C1 segment of cervical spinal cord (tissue), 14 donors: ENCODE data around the gene IL17C.

Experiments used
- DNase-seq, 14 donors: peaks; one replicate each; lab custom pipeline; 2025; lab: John Stamatoyannopoulos, UW

IL17C gene

DNA sequence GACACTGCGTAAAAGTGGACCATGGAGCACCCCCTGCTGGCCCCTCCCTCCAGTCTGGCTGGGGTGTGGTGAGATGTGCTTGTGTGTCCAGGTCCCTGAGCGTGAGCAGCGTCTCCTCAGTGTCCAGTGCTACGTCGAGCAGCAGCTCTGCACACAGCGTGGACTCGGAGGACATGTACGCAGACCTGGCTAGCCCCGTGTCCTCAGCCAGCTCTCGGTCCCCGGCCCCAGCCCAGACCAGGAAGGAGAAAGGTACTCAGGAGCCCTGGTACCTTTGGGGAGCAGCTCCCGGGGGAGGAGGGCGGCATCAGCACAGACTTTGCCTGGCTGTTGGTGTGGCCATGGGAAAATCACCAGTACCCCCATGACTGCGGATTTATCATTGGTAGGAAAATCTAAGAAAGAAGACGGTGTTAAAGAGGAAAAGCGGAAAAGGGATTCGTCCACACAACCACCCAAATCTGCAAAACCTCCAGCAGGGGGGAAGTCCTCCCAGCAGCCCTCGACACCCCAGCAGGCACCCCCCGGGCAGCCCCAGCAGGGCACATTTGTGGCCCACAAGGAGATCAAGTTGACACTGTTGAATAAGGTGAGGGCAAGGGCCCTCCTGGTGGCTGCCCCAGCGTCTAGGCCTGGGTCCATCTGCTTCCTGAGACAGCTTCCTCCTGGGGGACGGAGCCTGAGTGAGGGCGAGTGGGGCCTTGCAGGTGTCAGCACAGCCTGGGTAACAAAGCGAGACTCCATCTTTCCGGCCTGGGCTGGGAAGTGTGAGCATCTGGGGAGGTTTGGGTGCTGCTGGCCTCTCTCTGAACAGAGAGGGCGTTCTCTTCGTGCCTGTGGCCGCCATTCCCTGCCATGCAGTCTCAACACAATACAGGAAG is 10.6 kb upstream of the IL17C start:
- no peak for DNase-seq

DNA sequence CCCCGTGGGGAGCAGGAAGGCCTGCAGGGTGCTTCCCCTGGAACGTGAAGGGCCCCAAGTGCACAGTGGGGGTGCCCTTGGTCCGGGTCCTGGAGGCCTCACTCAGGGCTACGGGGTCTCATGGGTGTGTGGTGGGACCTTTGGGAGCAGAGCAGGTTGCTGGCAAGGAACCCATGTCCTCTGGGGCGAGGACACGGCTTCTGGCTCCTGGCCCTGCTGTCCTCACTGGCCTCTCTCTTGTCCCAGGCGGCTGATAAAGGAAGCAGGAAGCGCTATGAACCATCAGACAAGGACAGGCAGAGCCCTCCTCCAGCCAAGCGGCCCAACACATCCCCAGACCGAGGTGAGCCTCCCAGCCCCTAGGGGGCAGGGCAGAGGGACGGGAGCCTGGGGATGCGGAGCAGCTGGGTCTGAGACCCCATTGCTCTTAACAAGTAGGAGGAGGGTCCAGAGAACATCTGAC is 9.8 kb upstream of the IL17C start:
- no peak for DNase-seq

DNA sequence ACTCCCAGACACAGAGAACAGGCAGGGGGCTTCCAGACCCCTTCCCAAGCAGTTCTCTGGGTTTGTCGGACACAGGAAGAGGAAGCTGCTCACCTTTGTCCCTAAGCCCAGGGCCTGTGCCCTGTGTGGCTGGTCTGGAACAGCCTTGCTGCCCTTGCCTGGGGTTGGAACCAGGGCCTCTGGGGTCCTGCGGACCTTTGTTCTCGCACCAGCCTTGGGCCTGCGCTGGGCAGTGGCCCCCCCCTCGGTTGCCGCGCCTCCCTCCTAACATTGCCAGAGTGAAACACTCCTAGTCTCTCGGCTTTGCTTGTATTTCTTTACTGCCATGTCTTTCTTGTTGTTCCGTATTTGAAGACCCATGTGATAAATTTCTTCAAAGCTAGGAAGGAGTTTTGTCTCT is 8.5 kb upstream of the IL17C start:
- DNase-seq: no peak

DNA sequence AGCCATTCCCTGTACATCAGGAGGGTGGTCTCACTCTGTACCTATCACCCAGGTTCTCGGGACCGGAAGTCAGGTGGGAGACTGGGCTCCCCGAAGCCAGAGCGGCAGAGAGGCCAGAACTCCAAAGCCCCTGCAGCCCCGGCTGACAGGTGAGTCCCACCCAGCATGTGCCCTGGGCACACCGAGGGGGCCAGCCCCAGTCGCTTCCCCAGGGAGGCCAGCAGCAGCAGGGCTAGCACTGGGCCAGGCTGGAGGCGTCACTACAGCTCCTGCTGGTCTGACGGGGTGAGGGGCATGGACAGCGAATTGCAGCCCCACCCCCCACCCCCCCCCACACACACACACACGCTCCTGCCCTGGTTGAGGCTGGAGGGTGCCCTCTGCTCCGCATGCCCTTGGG is 7.9 kb upstream of the IL17C start:
- DNase-seq: no peak

DNA sequence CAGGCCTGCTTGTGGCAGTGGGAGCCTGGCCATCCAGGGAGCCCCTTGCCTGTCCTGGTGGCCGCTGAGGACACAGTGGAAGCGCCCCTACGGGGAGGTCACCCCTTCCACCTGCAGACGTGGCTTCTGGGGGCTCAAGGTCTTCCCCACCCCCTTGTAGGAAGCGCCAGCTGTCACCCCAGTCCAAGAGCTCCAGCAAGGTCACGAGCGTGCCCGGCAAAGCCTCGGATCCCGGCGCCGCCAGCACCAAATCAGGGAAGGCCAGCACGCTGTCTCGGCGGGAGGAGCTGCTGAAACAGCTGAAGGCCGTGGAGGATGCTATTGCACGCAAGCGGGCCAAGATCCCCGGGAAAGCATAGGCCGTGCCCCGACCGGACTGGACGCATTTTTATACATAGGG is 7.4 kb upstream of the IL17C start:
- no peak for DNase-seq

DNA sequence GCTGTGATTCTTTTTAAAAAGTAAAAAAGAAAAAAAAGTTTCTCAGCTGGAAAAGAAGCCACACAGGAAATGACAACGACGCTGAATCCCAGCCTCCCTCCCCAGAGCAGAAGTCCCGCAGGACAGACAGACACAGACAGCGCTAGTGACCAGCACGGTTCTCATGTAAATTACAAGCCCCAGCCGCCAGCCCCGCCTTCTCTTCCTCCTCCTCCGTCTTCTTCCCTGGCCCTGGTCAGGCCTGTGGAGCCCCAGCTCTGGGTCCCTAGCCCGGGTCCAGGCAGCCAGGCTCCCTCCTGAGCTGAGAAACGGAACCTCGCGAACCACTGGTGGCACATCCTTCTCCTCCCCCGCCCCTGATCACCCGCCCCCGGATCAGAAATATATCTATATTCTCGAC is 7.0 kb upstream of the IL17C start:
- no peak for DNase-seq

DNA sequence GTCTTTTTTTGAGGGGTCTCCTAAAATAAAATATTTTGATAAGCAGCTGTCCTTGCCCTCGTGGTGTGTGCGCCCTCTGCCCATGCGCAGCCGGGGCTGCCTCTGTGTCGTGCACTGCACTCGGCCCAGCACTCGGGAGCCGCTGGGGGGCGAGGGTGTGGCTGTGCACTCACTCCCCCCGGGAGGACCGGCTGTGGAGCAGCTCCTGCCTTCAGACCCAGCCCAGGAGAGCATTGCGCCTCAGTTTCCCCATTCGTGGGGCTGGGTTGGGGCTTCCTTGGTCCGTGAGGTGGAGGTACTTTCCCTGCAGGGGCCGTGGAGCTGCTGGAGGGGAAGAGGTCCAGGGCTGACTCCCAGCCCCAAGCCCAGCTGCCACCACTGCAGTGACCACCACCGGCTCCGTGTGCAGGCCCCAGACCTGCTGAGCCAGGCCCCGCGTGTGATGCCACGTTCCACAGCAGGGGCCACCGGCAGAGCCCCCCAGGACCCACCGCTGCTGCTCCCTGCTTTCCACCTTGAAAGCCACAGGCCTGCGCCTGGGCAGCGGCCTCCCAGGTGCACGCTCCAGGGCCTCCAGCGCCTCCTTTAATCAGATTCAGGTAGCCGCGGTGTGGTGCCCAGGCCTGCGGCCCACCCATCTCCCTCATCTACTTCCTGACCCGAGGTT is 6.3 kb upstream of the IL17C start:
- no peak for DNase-seq

DNA sequence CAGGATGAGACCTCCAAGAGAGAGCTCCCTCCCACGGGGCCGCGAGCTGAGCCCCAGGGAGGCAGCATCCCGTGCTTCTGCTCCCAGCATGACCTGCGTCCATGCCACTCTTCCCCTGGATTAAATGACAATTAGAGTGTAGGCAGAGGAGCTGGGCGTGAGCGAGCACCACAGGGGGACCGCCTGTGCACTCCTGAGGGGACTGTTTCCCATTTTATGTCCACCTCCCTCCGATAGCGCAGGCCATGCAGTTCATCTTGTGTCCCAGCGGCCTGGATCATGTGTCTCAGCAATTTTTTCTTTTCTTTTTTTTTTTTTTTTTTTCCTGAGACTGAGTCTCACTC is 5.8 kb upstream of the IL17C start:
- DNase-seq: no peak

DNA sequence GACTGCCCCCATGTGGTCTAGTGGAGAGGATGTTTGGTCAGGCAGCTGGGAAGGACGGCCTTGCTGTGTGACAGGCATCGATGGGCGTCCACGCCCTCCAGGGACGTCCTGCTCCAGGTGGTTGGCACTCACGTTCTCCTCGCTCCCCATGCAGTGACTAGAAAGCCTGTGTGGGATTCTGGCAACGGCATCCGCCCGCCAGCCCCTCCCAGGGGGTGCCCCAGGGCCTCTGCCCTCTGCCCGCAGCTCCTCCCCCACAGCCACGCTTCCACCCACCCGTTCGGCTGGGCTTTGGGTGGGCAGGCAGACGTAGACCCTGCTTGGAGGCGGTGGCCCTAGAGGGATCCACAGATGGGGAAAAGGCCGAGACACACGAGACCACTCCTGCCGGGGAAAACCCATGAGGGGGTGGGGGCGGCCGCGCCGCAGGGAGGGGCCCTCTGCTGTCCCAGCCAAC is 4.7 kb upstream of the IL17C start:
- no peak for DNase-seq

DNA sequence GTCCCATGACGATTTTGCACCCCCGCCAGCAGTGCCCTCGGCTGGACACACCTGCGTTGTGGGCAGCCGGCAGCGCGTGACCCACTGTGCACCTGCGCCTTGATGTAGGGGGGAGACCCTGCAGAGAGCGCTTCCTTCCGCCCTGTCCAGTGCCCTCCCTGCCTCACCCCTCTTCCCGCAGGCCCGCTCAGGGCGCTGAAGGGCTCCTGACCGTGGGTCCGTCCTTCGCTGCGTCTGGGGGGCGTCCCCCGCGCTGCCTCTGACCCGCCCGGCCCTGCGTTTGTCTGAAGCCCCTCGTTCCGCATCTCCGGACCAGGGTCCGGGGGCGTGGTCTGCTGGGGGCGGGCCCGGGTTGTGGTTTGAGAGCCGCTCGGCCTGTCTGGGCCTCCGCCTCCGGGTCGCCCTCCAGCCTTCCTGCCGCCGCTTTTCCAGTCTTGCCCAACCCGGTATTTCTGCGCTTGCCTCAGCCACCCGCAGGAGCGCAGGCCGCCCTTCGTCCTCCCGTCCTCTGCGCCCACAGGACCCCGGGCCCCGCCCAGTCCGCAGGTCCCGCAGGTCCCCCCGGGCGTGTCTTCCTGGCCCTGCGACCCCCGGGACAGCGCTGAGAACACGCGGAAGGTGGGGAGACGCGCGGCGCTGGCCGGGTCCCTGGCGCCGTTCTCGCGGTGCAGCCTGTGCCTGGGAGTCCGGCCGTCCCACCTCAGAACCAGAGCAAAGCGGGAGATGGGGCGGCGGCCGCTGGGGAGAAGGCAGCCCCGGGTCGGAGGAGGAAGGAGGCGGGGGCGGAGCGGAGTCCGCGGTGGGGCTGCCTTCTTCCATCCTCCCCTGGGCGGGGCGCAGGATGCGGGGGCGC is 4.0 kb upstream of the IL17C start:
- no peak for DNase-seq

DNA sequence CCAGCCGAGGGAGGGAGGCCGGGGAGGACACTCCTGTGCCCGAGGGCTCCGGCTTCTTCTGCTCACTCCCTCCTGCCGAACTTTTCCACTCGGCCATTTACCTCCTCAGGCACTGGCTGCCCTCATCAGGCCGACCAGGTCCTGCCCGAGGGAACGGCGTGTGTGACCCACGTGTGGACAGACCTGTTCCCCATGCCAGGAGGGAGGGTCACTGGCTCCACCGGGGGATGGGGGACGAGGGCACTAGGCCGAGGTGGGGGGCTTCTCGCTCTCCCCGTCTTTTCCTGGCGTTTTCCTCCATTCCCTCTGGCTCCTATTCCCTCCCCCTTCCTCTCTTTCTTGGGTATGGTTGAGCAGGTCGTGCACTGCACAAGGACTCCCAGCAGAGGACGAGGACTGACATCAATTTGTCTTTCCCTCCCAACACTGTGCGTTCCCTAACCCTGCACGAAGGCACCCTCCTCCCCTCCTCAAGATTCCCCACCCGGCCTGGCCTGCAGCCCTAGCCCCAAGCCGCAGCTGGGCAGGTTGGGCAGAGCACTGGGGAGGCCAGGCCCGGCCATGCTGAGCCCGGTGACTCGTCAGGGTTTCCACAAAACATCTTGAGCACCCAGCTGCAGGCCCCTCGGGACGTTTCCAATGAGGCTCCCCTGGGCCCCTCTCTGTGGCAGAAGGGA is 3.2 kb upstream of the IL17C start:
- DNase-seq: no peak

DNA sequence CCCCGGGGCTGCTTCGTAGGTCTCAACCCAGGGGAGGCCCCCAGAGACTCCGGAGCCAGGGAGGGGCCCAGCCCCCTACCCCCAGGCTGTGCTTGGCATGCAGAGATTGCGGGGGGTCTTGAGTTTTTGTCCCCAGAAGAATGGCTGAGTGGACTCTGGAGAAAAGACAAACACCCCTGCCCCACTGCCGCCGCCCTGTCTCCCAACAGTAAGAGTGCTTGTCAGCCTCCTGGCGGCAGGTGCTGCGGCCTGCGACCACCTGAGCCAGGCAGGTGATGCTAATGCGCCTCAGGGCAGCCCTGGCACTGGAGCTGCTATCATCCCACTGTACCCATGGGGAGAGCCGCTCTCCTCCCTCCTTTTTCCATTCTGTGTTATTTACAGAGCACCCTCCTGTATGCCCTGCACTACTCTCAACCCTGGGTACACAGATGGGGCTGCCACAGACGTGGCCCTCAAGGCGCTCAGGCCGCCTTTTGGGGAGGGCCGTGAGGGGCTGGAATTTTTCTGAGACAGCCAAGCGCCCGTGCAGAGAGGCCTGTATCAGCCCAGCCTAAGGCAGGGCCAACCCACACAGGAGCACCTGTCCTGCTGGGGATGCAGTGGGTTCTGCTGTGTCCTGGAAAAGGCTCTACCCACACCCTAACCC is 2.6 kb upstream of the IL17C start:
- no peak for DNase-seq

DNA sequence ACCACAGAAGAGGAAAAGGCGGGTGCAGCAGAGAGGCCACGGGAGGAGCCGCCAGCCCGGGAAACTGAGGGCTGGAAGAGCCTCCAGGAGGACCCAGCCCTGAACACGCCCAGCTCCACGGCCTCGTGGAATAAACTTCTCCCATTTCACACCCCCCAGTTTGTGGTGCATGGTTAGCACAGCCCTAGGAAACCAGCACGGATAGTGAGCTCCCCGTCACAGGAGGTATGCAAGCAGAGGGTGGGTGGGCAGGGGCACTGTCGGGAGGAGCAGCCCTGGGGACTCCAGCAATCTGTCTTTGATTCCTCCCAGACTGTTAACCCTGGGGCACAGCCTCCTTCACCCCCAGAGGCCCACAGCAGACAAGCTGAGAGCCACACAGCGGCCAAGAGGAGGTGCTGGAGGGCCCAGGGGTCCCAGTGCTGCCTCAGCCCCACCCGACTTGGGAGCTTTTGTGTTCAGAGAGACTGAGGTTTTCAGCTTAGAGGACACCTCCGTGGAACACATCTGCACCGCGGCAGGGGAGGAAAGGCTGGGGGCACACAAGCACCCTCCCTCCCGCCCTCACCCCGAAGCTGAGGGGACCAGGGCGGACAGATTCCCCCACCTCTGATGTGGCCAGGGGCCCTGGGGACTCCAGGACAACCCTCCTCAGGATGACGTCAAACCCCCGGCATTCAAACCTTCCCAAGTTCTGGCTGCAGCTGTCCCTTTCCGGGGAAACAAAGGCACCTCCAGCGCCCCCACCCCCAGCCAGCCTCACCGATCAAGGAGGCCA is 1.7 kb upstream of the IL17C start:
- DNase-seq: no peak

DNA sequence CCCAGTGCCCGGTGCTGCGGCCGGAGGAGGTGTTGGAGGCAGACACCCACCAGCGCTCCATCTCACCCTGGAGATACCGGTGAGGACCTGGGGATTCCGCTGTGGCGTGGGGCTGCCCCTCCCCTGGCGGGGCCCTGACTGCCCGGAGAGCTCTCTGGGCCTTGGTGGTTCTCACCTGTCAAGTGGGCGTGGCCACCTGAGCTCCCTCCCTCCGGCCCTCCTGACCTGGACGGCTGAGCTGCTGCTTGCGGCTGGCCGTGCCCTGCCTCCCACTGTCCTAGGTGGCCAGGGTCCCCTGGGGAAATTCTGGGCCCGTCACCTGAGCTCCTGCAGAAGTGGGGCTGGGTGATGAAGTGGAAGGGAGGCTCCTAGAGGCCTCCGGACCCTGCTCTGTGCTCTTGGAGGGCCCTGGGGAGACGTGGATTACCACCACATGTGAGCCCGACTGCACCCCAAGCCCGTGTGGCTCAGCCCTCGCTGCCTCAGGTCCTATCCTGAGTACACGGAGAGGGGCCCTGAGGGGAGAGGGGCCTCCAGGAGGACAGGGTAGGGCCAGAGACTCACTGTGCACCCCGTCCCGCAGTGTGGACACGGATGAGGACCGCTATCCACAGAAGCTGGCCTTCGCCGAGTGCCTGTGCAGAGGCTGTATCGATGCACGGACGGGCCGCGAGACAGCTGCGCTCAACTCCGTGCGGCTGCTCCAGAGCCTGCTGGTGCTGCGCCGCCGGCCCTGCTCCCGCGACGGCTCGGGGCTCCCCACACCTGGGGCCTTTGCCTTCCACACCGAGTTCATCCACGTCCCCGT is 1.1 kb downstream of the IL17C start:
- DNase-seq: no peak

DNA sequence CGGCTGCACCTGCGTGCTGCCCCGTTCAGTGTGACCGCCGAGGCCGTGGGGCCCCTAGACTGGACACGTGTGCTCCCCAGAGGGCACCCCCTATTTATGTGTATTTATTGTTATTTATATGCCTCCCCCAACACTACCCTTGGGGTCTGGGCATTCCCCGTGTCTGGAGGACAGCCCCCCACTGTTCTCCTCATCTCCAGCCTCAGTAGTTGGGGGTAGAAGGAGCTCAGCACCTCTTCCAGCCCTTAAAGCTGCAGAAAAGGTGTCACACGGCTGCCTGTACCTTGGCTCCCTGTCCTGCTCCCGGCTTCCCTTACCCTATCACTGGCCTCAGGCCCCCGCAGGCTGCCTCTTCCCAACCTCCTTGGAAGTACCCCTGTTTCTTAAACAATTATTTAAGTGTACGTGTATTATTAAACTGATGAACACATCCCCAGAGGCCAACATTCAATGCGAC is 1.7 kb downstream of the IL17C start:
- no peak for DNase-seq

DNA sequence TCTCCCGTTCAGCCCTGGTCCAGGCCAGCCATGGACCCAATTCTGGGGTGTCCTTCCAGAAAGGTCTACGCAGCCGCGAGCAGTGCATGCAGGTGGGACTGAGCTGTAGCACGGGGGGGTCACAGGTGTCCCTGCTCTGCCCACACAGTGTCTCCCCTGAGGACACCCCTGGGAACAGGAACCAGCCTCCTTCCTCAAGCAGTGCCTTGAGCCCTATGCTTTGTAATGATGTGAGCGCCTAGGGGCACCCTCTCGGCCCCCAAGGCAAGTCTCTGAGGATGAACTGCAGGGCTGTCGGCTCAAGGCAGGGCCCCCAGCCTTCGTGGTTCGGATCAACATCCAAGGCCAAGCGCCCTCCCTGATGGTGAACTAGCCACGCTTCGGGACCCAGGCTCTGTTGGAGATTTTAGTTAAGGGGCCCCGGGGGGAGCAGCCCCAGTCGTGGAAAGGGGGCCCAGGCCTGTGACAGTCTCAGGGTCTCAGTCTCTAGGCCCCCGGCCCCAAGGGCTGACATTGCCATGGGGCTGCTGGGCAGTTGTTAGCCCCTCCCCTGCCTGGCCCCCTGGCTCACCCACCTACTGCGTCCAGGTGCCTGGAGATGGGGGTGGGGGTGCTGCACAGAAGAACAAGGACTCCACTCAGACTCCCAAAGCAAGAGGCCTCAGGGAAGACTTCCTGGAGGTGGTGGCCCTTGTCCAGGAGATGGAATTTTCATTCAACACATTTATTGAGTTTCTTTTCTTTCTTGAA is 2.3 kb downstream of the IL17C start:
- DNase-seq: no peak

DNA sequence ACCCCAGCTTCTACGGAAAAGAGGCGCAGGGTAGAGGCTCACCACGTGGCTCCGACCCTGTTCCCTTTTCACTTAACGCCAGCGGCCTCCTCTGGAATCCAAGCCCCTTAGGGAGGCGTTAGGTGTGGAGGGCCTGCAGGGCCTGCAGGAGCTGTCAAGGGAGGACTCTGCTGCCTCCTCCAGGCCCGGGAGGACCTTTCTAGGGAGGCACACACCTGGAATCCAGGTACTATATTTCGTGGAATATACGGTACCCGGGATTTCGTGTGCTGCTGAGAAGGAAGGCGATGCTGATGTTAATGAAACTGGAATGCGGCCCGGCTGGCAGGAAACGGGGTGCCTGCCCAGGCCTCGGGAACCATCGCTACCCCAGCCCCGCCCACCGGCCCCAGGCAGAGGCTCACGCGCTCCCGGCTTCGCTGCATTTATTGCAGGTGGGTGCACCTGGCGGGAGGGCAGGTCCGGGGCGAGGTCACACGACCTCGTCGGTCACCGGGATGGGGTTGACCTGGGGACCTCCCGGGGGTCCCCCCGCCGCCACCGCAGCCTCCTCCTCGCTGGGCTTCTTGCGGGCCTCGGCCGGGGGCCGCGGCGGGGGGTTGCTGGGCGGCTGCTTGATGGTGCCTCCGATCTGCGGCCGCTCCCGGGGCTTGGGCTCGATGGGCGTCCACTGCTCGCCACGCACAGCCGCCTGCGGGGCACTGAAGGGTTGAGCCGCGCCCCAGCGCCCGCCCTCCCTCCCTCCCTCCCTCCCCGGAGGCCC is 4.7 kb downstream of the IL17C start:
- DNase-seq: no peak

DNA sequence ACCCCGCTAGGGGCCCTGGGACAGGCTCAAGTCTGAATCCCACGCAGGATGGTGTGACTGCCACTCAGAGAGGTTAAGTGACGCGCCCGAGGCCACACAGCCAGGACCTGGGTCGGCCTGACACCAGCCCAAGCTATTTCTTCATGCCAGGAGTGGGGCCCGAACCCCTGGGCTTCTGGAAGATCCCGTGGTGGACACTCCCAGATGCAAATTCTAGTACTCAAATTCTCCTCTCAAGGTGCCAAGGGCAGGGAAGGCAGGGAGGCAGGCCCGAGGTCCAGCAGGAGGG is 5.2 kb downstream of the IL17C start:
- DNase-seq: no peak
